22Rv1 (cell line): Measurements from ENCODE around the gene NEAT1.

ENCODE experiments used
- H3K27ac ChIP-seq: fragments of 450-650 bp; 2 replicates; pipeline ENCODE4 v1.5.1; 2017
- CTCF ChIP-seq: fragments of 450-650 bp; IDR thresholded peaks from 2 replicates; pipeline ENCODE4 v1.5.1; 2017; ENCODE audit warnings: mild to moderate bottlenecking
- ZFX ChIP-seq: fragments of 450-650 bp; IDR thresholded peaks from 2 replicates; pipeline ENCODE4 v1.6.1; 2017; ENCODE audit warnings: antibody characterized with exemption, borderline replicate concordance

The NEAT1 gene

GRCh38 chr11:65425105-65425970, 2.7 kb downstream of the NEAT1 start:
- peak overlapping the region; percentile 100 for H3K27ac ChIP-seq
- TF ChIP-seq CTCF, result no peak
- no peak for TF ChIP-seq ZFX

GRCh38 chr11:65425971-65426838, 3.6 kb downstream of the NEAT1 start:
- TF ChIP-seq ZFX (no peak), CTCF (no peak)

GRCh38 chr11:65426839-65427690, 4.5 kb downstream of the NEAT1 start:
- TF ChIP-seq CTCF, result no peak
- no peak for TF ChIP-seq ZFX
- H3K27ac ChIP-seq, result peak overlapping the region; percentile 100

More at GRCh38 chr11:65425971-65426838, 3.6 kb downstream of the NEAT1 start:
- H3K27ac ChIP-seq, result peak overlapping the region; percentile 100

DNA sequence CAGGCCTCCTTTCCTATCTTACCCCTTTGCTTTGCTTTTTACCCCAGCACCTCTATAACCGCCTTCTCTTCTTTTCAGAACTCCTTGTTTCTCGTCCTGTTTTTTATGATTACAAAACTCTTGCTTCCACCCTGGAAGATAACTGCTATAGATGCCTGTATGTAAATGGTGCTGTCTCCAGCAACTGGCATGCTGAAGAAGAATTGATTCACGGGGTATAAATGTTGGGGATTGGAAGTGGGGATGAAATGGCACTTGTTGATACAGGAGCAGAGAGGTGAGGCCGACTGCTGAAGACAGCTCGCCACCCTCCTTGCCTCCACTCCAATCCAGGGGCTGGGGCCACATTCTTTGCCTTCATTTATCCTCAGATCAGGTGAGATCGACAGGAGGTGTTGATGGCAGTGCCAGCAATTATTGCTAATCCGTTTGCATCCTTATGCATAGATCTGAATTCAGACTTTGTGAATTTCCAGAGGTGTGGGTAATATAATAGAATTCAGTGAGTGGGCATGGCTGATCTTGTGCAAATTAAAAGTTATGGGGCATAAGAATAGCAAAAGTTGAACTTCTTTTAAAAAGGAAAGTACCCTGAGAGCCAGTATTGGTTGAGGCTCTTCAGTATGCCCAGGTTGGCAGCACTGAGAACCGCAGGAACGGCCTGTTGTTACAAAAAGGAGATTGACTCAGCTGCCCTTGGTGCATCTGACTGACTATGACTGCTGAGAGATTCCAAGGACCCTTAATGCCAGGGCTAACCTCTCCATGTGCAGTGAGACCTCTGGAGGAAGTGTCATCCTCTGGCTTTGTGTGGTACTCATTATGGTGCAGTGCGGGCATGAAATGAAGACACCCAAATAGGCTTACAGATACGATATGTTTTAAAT, 5.3 kb downstream of the NEAT1 start:
- TF ChIP-seq CTCF, result no peak
- no peak for TF ChIP-seq ZFX
- H3K27ac ChIP-seq, result peak overlapping the region; percentile 100

GRCh38 chr11:65428578-65429067, 6.0 kb downstream of the NEAT1 start:
- no peak for TF ChIP-seq ZFX
- TF ChIP-seq CTCF, result no peak
- H3K27ac ChIP-seq, result peak overlapping the region; percentile 100

GRCh38 chr11:65429068-65429681, 6.6 kb downstream of the NEAT1 start:
- H3K27ac ChIP-seq, result peak overlapping the region; percentile 100; the same call in 1 of the 2 replicates

More at GRCh38 chr11:65429068-65429681, 6.6 kb downstream of the NEAT1 start:
- TF ChIP-seq CTCF, result no peak
- TF ChIP-seq ZFX, result no peak
